GM21825 (cell line): ENCODE measurements around the gene CNOT6L.
"Not testable (repeated sequence)": the region's sequence is repeated elsewhere in the genome, so short reads cannot be mapped to it uniquely, and the experiment has no call there.

Source experiments
- ATAC-seq: cut with Tn5 transposase; IDR thresholded peaks from one replicate; pipeline ENCODE4 v1.9.1; 2021; ENCODE audit warnings: mild to moderate bottlenecking, moderate library complexity; ENCODE audit not compliant: unreplicated experiment

Gene CNOT6L

GRCh38 chr4:77783895-77784294 lies 35.3 kb downstream of the CNOT6L start:
- ATAC-seq, result no peak

GRCh38 chr4:77782102-77782835 lies 36.9 kb downstream of the CNOT6L start:
- ATAC-seq, result no peak

GRCh38 chr4:77780762-77781161 lies 38.4 kb downstream of the CNOT6L start:
- not testable (repeated sequence) for ATAC-seq

- ATAC-seq, result no peak
These were observed 41.9 kb downstream of the CNOT6L start for GRCh38 chr4:77777135-77777807.

DNA sequence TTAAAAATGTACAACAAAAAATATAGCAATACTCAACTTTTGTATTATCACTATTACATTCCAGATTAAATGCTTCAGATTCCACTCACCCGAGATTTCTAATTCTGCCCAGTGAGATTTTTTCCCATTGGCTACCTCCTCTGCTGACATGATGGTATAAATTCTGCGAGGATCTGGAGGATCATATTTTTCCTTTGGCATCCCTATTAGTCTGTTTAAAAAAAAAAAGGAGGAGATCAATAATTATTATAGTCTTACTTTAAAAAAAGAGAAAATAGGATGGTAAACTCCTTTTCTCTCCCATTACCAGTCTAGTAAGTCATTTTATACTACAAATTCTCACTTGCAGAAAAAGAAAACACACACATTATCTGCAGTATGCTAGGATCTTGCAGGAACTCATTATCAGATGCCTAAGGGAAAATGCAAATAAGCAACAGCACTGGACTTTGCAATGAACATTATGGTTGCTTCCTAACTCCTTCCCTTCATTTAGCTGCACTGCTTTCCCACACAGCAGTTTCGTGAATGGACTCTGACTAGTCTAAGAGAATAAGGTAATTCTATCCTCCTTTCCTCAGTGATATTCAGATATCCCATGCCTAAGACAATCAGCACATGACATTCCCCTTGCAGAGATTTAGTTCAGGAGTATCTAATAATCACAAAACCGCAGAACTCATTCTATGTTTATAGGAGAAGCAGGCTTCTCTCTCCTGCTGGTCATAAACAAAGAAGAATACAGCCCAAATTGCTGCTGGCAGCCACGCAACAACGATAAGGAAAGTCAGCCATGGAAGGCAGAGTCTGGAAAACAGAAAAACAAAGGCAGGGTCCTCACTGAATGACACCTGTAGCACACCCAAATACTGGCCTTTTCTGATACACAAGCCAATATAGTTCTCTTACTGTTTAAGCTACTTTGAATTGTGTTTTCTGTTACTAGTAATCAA lies 42.7 kb downstream of the CNOT6L start:
- no peak for ATAC-seq

- ATAC-seq, result no peak
These were observed 46.1 kb downstream of the CNOT6L start for GRCh38 chr4:77773101-77773500.

GRCh38 chr4:77771566-77771965 lies 47.6 kb downstream of the CNOT6L start:
- ATAC-seq, result no peak

- ATAC-seq, result no peak
These were observed 53.4 kb downstream of the CNOT6L start for GRCh38 chr4:77765720-77766119.

DNA sequence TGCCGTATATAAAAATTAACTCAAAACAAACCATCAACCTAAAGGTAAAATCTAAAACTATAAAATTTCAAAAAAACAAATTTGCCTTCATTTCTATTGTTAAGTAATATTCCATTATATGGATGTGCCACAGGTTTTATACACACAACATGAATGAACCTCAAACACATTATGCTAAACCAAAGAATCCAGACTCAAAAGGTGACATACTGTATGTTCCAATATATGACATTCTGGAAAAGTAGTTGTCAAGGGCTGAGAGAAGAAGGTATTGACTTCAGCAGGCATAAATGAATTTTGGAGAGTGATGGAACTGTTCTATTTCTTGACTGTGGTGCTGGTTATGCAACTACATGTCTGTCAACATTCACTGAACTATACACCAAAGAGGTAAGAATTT lies 56.6 kb downstream of the CNOT6L start:
- ATAC-seq, result no peak

DNA sequence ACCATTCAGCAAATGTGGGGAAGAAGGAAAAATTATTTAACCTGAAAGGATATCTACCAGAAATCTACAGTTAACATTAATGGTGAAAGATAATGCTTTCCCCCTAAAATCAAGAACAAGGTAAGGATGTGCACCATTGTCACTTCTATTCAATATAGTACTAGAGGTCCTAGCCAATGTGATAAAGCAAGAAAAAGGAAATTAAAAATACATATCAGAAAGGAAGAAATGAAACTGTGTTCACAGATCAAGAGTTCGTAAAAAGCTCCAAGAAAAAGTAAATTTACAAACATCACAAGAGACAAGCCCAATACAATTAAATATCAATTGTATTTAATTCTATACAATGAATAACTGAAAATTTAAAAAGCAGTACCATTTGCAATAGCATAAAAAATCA lies 57.6 kb downstream of the CNOT6L start:
- ATAC-seq, result no peak

DNA sequence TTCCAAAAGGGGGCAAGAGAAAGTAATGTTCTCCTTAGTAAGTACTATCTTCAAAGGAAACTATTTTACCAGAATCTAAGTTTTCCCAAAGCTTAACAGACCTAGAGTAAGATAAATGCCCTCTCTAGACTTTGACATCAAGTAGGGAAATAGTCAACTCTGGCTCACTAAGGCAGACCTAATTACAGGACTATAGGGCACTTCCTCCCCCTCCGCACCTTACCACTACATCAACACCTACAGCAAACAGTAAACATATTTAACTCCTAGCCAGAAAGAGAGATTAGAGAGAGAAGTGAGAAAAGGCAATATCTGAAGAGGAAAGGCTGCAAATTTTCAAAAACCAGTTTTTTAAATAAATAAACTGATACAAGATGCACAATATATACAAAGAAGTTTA lies 60.4 kb downstream of the CNOT6L start:
- ATAC-seq, result no peak

- no peak for ATAC-seq
These were observed 67.4 kb downstream of the CNOT6L start for GRCh38 chr4:77751764-77752163.

GRCh38 chr4:77745792-77746191 lies 73.4 kb downstream of the CNOT6L start:
- no peak for ATAC-seq

DNA sequence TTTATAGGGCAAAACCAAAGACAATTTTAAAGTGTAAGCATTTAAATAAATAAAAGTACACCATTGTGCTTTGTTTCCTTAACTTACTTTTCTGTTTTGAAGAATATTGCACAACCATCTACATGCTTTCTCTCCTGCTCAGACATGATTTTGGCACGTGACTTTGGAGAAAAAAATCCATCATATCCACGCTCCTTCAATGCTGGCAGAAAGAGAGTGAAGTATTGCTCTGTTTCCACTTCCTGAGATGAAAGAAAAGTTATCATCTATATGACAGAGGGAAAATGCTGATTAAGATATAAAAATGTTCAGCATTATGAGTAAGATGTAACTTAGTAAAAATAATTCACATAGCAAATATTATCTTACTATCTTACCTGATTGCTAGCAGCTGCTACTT lies 77.1 kb downstream of the CNOT6L start:
- no peak for ATAC-seq

DNA sequence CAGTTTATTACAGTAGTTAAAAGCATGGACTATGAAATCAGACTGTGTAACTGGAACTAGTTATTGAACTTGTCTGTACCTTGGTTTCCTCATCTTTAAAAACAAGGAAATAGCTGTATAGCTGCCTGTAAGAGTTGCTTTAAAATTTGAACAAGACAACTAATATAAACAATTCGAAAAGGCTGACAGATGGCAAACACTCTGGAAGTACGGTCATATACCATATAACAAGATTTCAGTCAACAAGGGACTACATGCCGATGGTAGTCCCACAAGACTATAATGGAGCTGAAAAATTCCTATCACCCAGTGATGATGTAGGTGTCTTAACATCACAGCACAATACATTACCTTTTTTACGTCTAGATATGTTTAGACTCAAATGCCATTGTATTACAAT lies 78.7 kb downstream of the CNOT6L start:
- ATAC-seq, result no peak

- ATAC-seq, result peak; percentile 92
These were observed 84.2 kb downstream of the CNOT6L start for GRCh38 chr4:77734928-77735327.

DNA sequence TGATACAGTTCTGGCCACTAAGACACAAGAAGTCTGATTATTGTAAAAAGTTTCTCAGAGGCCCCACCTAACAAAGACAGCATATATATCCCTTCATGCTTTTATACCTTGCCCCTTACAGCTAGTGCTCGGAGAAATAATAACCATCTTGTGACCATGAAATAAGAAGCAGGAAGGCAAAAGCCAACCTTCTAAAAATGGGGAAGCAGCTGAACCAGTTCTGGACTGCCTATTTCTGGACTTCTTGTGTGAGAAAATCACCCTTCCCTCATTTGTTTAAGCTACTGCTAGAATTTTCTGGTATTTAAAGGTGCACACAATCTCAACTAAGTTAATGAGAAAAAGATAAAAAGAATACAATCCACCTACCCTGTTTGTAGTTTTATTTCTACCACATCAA lies 87.5 kb downstream of the CNOT6L start:
- ATAC-seq, result no peak

DNA sequence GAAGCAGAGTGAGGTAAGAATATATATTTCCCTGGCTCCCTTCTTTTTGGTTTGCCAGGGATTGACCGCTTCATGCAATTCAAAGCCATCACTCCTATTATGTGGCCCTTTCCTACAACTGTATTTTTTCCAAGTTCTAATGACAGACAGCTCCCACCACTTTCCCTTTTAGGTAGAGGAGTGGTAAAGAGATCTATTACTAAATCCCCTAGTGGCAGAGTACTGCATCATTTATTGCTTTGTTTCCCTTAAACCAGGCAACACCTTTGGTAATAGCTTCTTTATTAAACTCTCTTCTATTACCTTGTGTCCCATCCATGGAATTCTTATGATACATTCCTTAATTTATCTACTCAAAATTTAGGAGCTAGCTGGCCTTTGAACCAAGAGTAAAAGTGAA lies 90.7 kb downstream of the CNOT6L start:
- no peak for ATAC-seq

DNA sequence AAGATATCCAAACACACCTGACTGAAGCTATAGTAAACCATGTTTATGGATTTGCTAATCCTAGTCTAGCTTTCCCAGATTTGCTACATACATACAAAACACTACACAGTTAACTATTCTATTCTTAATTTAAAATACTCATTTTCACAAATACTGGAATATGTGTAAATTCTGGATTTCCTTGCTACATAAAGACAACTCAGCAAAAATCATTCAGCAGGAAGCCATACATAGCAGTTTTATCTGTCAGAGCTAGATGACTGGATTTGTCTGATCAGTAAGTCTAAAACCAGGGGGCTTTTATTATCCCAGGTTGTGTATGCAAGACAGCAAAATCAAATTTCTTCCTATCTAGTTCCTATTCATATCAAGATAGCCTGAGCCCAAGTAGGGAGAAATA lies 98.1 kb downstream of the CNOT6L start:
- ATAC-seq, result no peak

GRCh38 chr4:77718500-77718899 lies 100.7 kb downstream of the CNOT6L start:
- not testable (repeated sequence) for ATAC-seq
